ENCODE measurements around the gene HOXC9. TPM values are rescaled to one million over a fixed set of nuclear protein-coding genes. Genes with fewer than 3 reads are reported as not detected.

HOXC9 gene
- total RNA-seq, 4 donors from 2014 or later = 4.4 to 10.5 (median 7.9) TPM

GRCh38 chr12:54010053-54010971 is 10.4 kb downstream of the HOXC9 start:
- TF ChIP-seq CTCF (IDR thresholded peaks at IDR 0.05) = no peak
- H3K27me3 ChIP-seq = peaks cover 0 to 64% of the 10 kb centered on the region in 2 donors
- H3K36me3 ChIP-seq = no peaks in the 10 kb centered on the region
- peak overlapping the region; percentile 78 to 99 (median 92) for H3K27ac ChIP-seq
- peak overlapping the region; percentile 39 to 59 (median 52) for H3K4me3 ChIP-seq
- WGBS, 2 donors = 38 to 60% methylated on average over 10 of the region's 10 CpGs
- no peaks in the 10 kb centered on the region for H3K9me3 ChIP-seq
- DNase-seq (ENCODE audit: low spot score in 2 of 2) = no peak
- peaks cover 0 to 86% (median 18%) of the 10 kb centered on the region in 4 donors for H3K4me1 ChIP-seq

- WGBS, 2 donors = 23 to 41% methylated on average over 17 of the region's 17 CpGs
- peaks cover 0 to 62% of the 10 kb centered on the region in 2 donors for H3K27me3 ChIP-seq
- no peak for DNase-seq (ENCODE audit: low spot score in 2 of 2)
These were observed 11.2 kb downstream of the HOXC9 start for GRCh38 chr12:54010972-54011664.

GRCh38 chr12:54011665-54012532 is 11.9 kb downstream of the HOXC9 start:
- peak overlapping the region in 3 of 4 donors; percentile 87 to 99 (median 96) for H3K27ac ChIP-seq
- H3K36me3 ChIP-seq = no peaks in the 10 kb centered on the region
- 59 to 71% methylated on average over 14 of the region's 14 CpGs for WGBS, 2 donors
- peaks cover 0 to 68% of the 10 kb centered on the region in 2 donors for H3K27me3 ChIP-seq
- H3K4me3 ChIP-seq = no peak overlapping the region
- no peaks in the 10 kb centered on the region for H3K9me3 ChIP-seq
- TF ChIP-seq POLR2A (IDR thresholded peaks at IDR 0.05) = no peak
- no peak for TF ChIP-seq CTCF (IDR thresholded peaks at IDR 0.05)
- no peak for TF ChIP-seq EP300 (IDR thresholded peaks at IDR 0.05)
- DNase-seq (ENCODE audit: low spot score in 2 of 2) = no peak
- H3K4me1 ChIP-seq = peaks cover 0 to 87% (median 20%) of the 10 kb centered on the region in 4 donors

More at GRCh38 chr12:54010972-54011664, 11.2 kb downstream of the HOXC9 start:
- H3K36me3 ChIP-seq = no peaks in the 10 kb centered on the region
- no peak for TF ChIP-seq EP300 (IDR thresholded peaks at IDR 0.05)
- TF ChIP-seq POLR2A (IDR thresholded peaks at IDR 0.05) = no peak
- TF ChIP-seq CTCF (IDR thresholded peaks at IDR 0.05) = no peak
- H3K4me3 ChIP-seq = peak overlapping the region in 2 of 4 donors; percentile 39 to 59
- H3K27ac ChIP-seq = peak overlapping the region; percentile 78 to 99 (median 92)
- peaks cover 0 to 87% (median 20%) of the 10 kb centered on the region in 4 donors for H3K4me1 ChIP-seq
- no peaks in the 10 kb centered on the region for H3K9me3 ChIP-seq

GRCh38 chr12:54012631-54013409 is 12.9 kb downstream of the HOXC9 start:
- 37 to 56% methylated on average over 6 of the region's 6 CpGs for WGBS, 2 donors
- H3K27ac ChIP-seq = peak overlapping the region; percentile 23 to 99 (median 92)
- no peaks in the 10 kb centered on the region for H3K36me3 ChIP-seq
- no peak for DNase-seq (ENCODE audit: low spot score in 2 of 2)
- H3K4me3 ChIP-seq = no peak overlapping the region
- peaks cover 0 to 81% (median 16%) of the 10 kb centered on the region in 4 donors for H3K4me1 ChIP-seq
- no peak for TF ChIP-seq CTCF (IDR thresholded peaks at IDR 0.05)
- TF ChIP-seq POLR2A (IDR thresholded peaks at IDR 0.05) = no peak
- no peak for TF ChIP-seq EP300 (IDR thresholded peaks at IDR 0.05)
- peaks cover 0 to 61% of the 10 kb centered on the region in 2 donors for H3K27me3 ChIP-seq
- no peaks in the 10 kb centered on the region for H3K9me3 ChIP-seq
